NCI-H526 treated with DMSO at 0.1 percent for 48 hours (cell line): ENCODE measurements around the gene ARL5C.

Experiments
- DNase-seq: peaks from one replicate; lab custom pipeline; 2025; lab: John Stamatoyannopoulos, UW

ARL5C gene

DNA sequence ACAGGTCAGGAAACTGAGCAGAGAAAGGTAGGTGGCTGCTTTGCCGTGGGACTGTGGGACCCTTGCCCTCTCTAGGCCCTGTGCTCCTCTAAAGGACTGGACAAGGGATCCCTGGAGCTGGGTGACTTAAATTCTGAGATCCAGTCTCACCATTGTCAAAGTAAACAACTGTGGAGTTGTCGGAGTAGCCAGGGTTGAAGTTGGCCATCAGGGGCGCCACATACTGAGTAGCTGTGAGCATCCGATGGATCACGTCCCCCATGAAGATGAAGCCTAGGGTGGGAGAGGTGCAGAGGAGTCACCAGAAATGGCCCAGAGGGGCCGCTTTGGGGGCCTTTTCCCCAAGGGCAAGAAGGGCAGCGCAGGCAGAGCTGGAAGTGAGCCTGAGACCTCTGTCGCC lies 58.0 kb downstream of the ARL5C start:
- no peak for DNase-seq

DNA sequence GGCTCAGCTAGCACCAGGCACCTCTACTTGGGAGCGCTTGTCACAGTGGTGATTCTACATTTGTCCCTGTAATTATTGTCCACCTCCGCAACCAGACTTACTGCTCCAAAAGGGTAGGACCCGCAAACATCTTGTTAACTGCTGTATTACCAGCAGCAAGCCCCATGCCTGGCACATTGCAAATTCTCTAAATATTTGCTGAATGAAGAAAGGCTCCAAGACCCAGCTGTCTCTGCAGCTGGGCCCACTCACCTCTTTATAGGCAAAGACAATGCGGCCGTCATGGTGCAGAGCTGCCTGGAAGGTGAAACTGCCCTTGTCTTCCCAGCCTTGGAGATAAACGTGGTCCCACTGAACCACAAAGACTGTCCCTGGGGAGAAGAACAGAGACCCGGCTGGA lies 58.8 kb downstream of the ARL5C start:
- DNase-seq = no peak
